HT1080 (cell line): Measurements from ENCODE around the gene CASP7. TPM values are rescaled to one million over a fixed set of nuclear protein-coding genes. Genes with fewer than 3 reads are reported as not detected.
"Not testable (repeated sequence)": the region's sequence is repeated elsewhere in the genome, so short reads cannot be mapped to it uniquely, and the experiment has no call there.

Experiments used
- DNase-seq: peaks from one replicate; pipeline ENCODE4 v3.0.0-alpha.2; 2015; ENCODE audit warnings: low read depth
- total RNA-seq: library from RNA; depleted of rRNA; stranded (reverse); fragments of >200 nt; shearing (Covaris generic); gene quantifications from 2 replicates; pipeline ENCODE4 v1.2.3, GENCODE V29; 2014; rRNA removed

The CASP7 gene
- total RNA-seq, 1 experiment from 2014 or later = 32.0 TPM

DNA sequence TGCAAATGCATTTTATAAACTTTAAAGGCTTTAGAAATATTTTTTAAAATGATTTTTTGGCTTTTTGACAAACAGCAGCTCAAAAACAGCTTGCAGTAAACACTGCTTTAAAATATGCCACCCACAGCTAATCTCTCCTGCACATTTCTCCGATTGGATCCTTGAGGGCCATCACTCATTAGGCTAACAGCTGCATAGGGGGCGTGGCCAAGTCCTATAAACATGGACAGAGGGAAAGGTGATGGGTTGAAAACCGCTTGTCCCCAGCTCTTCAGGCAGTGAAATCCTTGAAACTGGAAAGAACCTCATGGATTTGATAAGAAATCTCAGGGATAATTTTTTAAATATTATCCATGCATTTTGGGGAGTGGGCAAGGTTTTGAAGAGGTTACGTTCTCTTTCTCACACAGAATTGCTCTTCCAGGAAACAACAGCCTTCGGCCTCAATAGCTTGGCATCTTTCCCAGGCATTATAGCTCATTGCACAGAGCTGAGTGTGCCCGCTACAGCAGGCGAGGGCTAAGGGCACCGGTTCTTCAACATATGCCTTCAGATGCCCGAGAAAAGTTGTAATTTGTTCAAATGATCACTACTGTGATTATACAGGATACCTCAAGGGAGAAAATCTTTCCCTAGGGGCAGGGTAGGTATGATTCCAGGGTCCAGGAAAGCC lies 73.4 kb downstream of the CASP7 start:
- DNase-seq = peak; percentile 22

DNA sequence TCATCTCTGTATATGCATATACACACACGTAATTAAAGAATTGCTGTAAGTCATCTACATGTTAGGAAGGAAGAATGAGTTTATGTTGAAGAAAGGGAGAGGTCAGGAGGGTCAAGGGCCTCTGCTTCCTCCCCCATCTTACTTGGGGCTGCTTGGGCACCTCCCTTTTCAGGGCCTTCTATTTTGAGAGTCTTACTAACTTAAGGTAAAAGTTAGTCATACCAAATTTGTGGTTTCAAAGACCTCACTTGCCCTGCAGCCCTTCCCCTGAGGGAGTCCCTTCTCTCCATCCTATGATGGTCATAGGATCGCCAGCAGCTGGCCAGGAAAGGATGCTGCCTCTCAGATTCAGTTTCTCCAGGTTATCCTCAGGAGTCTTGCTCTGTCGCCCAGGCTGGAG lies 74.4 kb downstream of the CASP7 start:
- peak; percentile 3 for DNase-seq

DNA sequence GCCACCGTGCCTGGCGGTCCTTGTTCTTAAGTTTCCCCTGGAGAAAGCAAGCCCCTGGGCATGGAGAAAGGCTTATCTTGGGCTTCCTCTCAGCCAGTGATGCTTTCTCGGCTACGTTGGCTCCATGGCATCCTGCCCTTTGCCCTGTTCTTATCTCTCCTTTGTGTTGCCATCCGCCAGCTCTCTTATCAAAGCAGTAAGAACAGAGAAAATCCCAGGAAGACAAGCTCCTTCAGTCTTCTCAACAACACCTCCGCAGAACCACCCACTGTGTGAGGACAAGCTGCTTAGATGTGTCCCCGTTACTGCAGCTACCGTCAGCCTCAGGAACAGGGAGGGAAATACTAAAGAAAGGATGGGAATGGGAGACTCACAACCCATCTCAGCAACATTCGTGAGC lies 75.1 kb downstream of the CASP7 start:
- DNase-seq = no peak

DNA sequence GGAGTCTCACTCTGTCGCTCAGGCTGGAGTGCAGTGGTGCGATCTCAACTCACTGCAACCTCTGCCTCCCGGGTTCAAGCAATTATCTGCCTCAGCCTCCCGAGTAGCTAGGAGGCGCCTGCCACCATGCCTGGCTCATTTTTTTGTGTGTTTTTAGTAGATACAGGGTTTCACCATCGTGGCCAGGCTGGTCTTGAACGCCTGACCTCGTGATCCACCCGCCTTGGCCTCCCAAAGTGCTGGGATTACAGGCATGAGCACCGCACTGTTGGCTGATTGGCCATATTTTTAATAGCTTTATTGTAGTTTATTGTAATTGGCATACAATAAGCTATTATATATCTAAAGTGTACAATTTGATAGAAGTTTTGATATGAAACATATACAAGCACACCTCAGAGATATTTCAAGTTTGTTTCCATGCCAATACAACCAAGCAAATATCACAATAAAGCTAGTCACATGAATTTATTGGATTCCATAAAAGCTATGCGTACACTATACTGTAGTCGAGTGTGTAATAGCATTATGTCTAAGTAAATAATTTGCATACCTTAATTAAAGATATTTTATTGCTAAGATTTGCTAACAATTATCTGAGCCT lies 77.3 kb downstream of the CASP7 start:
- no peak for DNase-seq

DNA sequence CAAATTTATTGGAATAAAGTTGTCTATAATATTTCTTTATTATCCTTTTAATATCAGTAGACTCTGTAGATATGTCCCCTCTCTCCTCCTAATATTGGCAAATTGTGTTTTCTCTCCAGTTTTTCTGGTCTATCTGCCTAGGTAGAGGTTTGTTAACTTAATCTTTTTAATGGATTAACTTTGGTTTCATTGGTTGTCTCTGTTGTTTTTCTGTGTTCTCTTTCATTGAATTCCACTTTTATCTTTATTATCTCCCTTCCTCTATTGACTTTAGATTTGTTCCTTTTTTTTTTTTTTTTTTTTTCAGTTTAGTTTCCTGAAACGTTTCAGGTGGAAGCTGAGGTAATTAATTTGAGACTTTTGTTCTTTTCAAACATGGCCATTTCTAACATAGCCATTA lies 82.4 kb downstream of the CASP7 start:
- DNase-seq = no peak

DNA sequence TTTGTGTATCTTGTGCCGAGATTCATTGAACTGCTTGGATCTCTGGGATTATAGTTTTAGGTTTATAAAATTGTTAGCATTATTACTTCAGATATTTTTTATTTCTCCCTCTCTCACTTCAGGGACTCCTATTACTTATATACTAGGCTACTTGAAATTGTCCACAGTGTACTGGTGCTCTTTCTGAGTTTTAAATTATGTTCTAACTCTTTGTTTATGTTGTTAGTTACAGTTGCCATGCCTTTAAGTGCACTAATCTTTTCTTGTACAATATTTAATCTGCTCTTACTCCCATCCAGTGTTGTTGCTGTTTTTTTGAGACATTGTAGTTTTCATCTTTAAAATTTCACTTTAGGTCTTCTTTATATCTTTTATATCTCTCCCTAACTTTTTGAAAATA lies 84.9 kb downstream of the CASP7 start:
- no peak for DNase-seq

DNA sequence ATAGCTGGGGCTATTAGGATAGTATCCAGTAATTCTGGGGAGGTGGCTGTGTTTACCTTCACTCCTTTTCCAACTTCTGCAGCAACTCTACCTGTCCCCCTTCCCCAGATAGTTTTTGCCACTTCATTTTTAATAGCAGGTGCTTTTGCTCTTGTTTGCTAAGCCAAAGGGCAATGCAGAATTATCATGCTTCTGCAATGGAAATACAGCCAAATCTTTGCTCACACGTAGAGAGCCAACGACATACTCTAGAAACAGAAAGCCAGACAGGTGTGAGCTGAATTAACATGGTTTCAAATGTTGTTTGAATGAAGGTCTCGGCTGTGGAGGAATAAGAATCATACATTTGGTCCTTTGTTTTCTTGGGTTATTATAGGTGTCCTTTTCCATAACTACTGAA lies 86.2 kb downstream of the CASP7 start:
- no peak for DNase-seq

DNA sequence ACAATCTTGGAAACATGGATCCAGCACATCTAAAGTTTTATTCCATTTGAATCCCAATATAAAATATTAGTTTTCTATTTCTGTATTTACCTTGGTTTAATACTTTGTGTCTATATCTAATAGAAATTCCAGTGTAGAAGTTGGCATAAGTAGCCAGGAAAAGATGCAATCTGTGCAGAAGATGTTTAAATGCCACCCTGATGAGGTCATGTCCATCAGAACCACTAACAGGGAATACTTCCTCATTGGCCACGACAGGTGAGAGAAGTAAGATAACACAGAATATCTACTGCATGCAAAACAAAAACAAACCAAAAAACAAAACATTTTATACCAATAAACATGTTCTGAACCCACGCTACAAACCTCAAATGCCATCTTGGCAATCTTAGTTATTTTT lies 87.5 kb downstream of the CASP7 start:
- DNase-seq = no peak

DNA sequence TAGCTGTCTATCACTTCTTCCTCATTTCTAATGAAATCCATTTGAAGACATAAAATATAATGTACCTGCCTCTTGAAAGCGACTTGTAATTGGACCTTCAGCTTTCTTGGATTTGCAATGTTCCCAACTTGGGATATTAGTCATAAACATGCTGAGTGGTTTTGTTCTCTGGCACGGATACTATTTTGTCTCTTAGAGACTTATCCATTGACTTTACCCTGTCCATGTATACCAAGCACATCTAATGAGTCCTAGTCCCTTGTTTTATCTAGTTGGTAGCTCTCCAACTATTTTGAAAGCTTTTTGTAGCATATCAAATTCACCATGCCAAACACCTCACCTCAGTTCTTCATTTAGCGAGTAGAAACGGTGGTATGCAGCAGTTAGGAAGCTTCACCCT lies 90.6 kb downstream of the CASP7 start:
- no peak for DNase-seq

DNA sequence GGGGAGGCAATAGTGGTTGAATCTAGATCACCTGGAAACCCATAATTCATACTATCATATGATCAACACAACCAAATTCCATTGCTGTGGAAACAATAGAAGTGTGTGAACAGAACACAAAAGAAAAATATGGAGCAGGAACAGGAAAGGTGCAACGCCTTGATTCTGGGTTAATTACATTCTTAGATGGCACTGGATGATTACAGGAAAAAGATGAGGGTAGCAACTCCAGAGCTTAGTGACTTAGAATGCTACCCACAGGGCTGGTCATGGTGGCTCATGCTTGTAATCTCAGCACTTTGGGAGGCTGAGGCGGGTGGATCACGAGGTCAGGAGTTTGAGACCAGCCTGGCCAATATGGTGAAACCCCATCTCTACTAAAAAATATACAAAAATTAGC lies 91.4 kb downstream of the CASP7 start:
- DNase-seq = not testable (repeated sequence)

DNA sequence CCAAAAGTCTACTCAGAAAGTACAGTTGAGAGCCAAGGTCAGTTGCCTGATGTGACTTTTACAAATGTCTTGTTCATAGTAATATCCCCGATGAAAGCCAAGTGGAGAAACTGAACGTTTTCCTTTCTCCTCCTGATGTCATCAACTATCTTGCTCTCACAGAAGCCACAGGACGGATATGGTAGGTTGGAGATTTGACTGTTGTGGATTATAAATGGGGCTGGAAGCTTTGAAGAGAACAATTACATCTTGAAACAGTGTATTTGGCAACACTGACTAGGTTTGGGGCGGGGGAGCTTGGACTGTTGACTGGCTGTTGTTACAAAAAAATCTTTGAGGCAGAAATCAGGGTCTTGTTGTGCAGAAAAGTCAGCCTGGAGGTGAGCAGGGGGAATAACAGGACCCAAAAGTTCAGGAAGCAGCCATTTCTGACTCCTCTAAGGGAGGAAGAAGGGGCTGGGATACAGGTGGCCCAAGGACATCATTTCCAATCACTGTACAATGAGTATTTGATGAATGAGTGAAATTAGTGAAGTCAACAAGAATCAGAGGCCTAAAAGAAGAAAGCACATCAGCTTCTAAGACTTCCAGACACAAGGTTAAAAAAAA lies 96.1 kb downstream of the CASP7 start:
- DNase-seq = no peak

DNA sequence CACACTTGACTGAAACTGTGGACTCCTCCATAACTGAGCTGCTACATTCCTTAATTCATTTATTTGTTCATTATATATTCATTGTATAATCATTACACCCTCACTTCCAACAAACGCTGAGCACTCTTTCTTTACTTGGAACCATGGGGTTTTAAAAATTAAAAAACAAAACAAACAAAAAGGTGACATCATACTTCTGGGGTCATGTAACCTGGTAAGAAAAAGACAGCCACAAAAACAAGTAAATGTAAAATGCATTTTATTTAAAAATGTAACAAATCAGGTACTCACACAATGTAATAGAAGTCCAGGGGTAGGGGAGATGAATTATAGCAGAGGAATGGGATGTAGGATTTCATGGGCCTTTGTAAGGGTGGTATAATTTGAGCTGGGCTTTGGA lies 96.8 kb downstream of the CASP7 start:
- DNase-seq = no peak

Other genes with a start within 250 kb of the CASP7 start
- not detected in 2 replicates for gene HABP2, start 126.9 kb upstream of the CASP7 start, total RNA-seq
- gene NRAP, start 15.9 kb upstream of the CASP7 start, total RNA-seq = not detected in 2 replicates
- gene PLEKHS1, start 71.8 kb downstream of the CASP7 start, total RNA-seq = not detected in 2 replicates
- gene DCLRE1A, start 174.2 kb downstream of the CASP7 start, total RNA-seq = 10.8 and 11.5 TPM in 2 replicates
- gene NHLRC2, start 174.7 kb downstream of the CASP7 start, total RNA-seq = 9.3 and 28.0 TPM in 2 replicates